ENCODE data around the gene FOXJ3. TPM values are rescaled to one million over a fixed set of nuclear protein-coding genes. Genes with fewer than 3 reads are reported as not detected.

FOXJ3 gene
- total RNA-seq, 1 experiment from 2014 or later: 42.2 TPM

DNA sequence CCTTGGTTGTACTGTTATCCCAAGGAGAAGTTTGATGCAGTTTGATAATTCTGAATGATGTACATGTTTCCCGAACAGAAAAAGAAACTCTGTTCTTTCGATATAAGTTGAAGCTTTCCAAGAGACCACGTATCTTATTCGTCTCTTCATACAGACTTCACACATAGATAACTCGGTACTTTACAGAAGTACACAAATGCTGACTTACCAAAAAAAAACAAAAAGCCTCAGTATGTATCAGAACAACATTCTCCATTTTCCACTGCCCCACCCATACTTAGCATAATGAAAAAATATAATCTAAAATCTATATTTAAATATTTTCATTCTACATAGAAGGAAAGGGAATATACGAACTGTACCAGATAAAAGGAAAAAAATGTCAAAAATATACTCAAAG is 2.2 kb downstream of the FOXJ3 start:
- Mint-ChIP-seq H3K27me3 (ENCODE audit: insufficient read depth, unreplicated experiment) (no peaks in the 10 kb centered on the region), H3K9me3 (ENCODE audit: unreplicated experiment) (no peaks in the 10 kb centered on the region), H3K4me3 (ENCODE audit: unreplicated experiment) (peak overlapping the region; percentile 79), H3K27ac (ENCODE audit: low read depth, unreplicated experiment) (peak overlapping the region; percentile 92), H3K4me1 (ENCODE audit: insufficient read depth, unreplicated experiment) (peaks cover 35% of the 10 kb centered on the region), H3K36me3 (ENCODE audit: insufficient read depth, unreplicated experiment) (no peaks in the 10 kb centered on the region)
- no peak for TF ChIP-seq CTCF (IDR thresholded peaks at IDR 0.05; ENCODE audit: unreplicated experiment)
- intact Hi-C loops (cut with micrococcal nuclease): no loop called here
- POLR2A ChIA-PET: interaction anchor here (0.9 to 2.8 kb wide), 9 partner anchors 12 to 434 kb away, joined by 3 to 15 read pairs (median 5); partner anchors contain the start of genes C1orf50 and P3H1
- CTCF ChIA-PET: interaction anchor here (0.7 to 3.6 kb wide), 4 partner anchors 9 to 175 kb away, joined by 3 to 39 read pairs (median 6); no protein-coding TSS in a partner anchor
- no peak for DNase-seq (ENCODE audit: unreplicated experiment)
- BruUV-seq (replicated peaks): no TSS peak

- BruUV-seq (replicated peaks): no TSS peak
- no peak for TF ChIP-seq CTCF (IDR thresholded peaks at IDR 0.05; ENCODE audit: unreplicated experiment)
- no peak for DNase-seq (ENCODE audit: unreplicated experiment)
- CTCF ChIA-PET: interaction anchor here (0.9 to 2.4 kb wide), 3 partner anchors 14 to 156 kb away, joined by 4 to 7 read pairs (median 5); no protein-coding TSS in a partner anchor
- Mint-ChIP-seq H3K27ac (ENCODE audit: low read depth, unreplicated experiment) (no peak overlapping the region), H3K4me1 (ENCODE audit: insufficient read depth, unreplicated experiment) (peaks cover 42% of the 10 kb centered on the region), H3K27me3 (ENCODE audit: insufficient read depth, unreplicated experiment) (no peaks in the 10 kb centered on the region), H3K4me3 (ENCODE audit: unreplicated experiment) (no peak overlapping the region), H3K36me3 (ENCODE audit: insufficient read depth, unreplicated experiment) (no peaks in the 10 kb centered on the region), H3K9me3 (ENCODE audit: unreplicated experiment) (no peaks in the 10 kb centered on the region)
- intact Hi-C loops (cut with micrococcal nuclease): no loop called here
- POLR2A ChIA-PET: interaction anchor here (0.6 to 1.2 kb wide), 2 partner anchors 14 to 1534 kb away, joined by 3 to 4 read pairs; no protein-coding TSS in a partner anchor
Observed at GRCh38 chr1:42330215-42330614, 4.8 kb downstream of the FOXJ3 start.

- Mint-ChIP-seq H3K4me1 (ENCODE audit: insufficient read depth, unreplicated experiment) (peaks cover 46% of the 10 kb centered on the region), H3K4me3 (ENCODE audit: unreplicated experiment) (no peak overlapping the region), H3K9me3 (ENCODE audit: unreplicated experiment) (no peaks in the 10 kb centered on the region), H3K27ac (ENCODE audit: low read depth, unreplicated experiment) (no peak overlapping the region), H3K36me3 (ENCODE audit: insufficient read depth, unreplicated experiment) (no peaks in the 10 kb centered on the region), H3K27me3 (ENCODE audit: insufficient read depth, unreplicated experiment) (no peaks in the 10 kb centered on the region)
- intact Hi-C loops (cut with micrococcal nuclease): no loop called here
- CTCF ChIA-PET: interaction anchor here (1.6 to 2.4 kb wide), 2 partner anchors 13 to 155 kb away, joined by 4 to 7 read pairs; no protein-coding TSS in a partner anchor
- POLR2A ChIA-PET: interaction anchor here (0.6 to 1.2 kb wide), 4 partner anchors 9 to 167 kb away, joined by 3 to 4 read pairs (median 4); no protein-coding TSS in a partner anchor
- DNase-seq (ENCODE audit: unreplicated experiment): no peak
- TF ChIP-seq CTCF (IDR thresholded peaks at IDR 0.05; ENCODE audit: unreplicated experiment): no peak
- no TSS peak for BruUV-seq (replicated peaks)
Observed at GRCh38 chr1:42328916-42329496, 6.0 kb downstream of the FOXJ3 start.

- ChIA-PET POLR2A (interaction anchor here (0.6 kb wide), 1 partner anchor 47 kb away, joined by 3 read pairs; no protein-coding TSS in a partner anchor), CTCF (interaction anchor here (0.7 to 2.4 kb wide), 2 partner anchors 154 to 181 kb away, joined by 4 to 7 read pairs; no protein-coding TSS in a partner anchor)
- Mint-ChIP-seq H3K27ac (ENCODE audit: low read depth, unreplicated experiment) (no peak overlapping the region), H3K9me3 (ENCODE audit: unreplicated experiment) (no peaks in the 10 kb centered on the region), H3K4me1 (ENCODE audit: insufficient read depth, unreplicated experiment) (peaks cover 49% of the 10 kb centered on the region), H3K36me3 (ENCODE audit: insufficient read depth, unreplicated experiment) (no peaks in the 10 kb centered on the region), H3K27me3 (ENCODE audit: insufficient read depth, unreplicated experiment) (no peaks in the 10 kb centered on the region), H3K4me3 (ENCODE audit: unreplicated experiment) (no peak overlapping the region)
- DNase-seq (ENCODE audit: unreplicated experiment): no peak
- intact Hi-C loops (cut with micrococcal nuclease): no loop called here
- BruUV-seq (replicated peaks): no TSS peak
- no peak for TF ChIP-seq CTCF (IDR thresholded peaks at IDR 0.05; ENCODE audit: unreplicated experiment)
Observed at GRCh38 chr1:42328047-42328625, 6.9 kb downstream of the FOXJ3 start.
